NT2/D1 (cell line): Measurements from ENCODE around the gene GDPD4.

Source experiments
- YY1 ChIP-seq: IDR thresholded peaks from 2 replicates; pipeline ENCODE4 v1.6.1; 2011; ENCODE audit not compliant: insufficient read length, insufficient read depth
- ZNF274 ChIP-seq: IDR thresholded peaks from 2 replicates; pipeline ENCODE4 v1.6.1; 2011; ENCODE audit warnings: mild to moderate bottlenecking, low read depth, low read length

DNA sequence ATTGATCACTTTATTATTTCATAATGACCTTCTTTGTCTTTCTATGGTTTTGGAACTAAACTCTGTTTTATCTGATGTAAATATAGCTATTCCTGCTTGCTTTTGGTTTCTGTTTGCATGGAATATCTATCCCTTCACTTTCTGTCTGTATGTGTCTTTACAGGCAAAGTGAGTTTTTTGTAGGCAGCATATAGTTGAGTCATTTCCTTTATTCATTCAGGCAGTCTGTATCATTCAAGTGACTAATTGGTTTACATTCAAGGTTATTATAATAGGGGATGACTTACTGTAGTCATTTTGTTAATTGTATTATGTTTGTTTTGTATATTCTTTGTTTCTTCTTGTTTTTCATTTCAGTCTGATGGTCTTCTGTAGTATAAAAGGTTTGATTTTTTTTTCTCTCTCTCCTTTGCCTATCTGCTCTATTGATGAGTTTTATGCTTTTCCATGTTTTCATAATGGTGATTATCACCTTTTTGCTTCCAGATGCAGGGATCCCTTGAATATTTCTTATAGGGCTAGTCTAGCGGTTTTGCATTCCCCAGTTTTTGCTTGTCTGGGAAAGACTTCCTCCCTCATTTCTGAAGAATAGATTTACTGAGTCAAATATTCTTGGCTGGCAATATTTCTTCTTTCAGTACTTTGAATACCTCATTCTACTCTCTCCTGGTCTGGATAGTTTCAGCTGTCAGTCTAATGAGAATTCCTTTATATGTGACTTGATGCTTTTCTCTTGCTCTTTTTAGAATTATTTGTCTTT is 50.4 kb downstream of the GDPD4 start:
- TF ChIP-seq YY1 (no peak), ZNF274 (no peak)
